Esophagus squamous epithelium (tissue), 5 donors: ENCODE measurements around the gene GZMM. TPM values are rescaled to one million over a fixed set of nuclear protein-coding genes. Genes with fewer than 3 reads are reported as not detected.

ENCODE experiments used
- DNase-seq: peaks from one replicate; lab custom pipeline; 2025; lab: John Stamatoyannopoulos, UW
- H3K27ac ChIP-seq, 4 donors: fragments of 200-600 bp; sonication (generic); one replicate each; pipeline ENCODE4 v1.5.1; 2016 to 2019; ENCODE audit warnings: mild to moderate bottlenecking in 1 of 4
- H3K27me3 ChIP-seq, 4 donors: fragments of 200-600 bp; sonication (generic); 1 replicate in 3 of 4; 2 replicates in 1 of 4; pipeline versions ENCODE4 v1.5.1 to v1.6.0; 2017 to 2021; ENCODE audit warnings: antibody characterized with exemption in 1 of 4
- H3K36me3 ChIP-seq, 3 donors: fragments of 200-600 bp; sonication (generic); one replicate each; pipeline ENCODE4 v1.5.1; 2016 to 2019
- H3K4me1 ChIP-seq, 3 donors: fragments of 200-600 bp; sonication (generic); one replicate each; pipeline ENCODE4 v1.5.1; 2017 to 2019
- H3K4me3 ChIP-seq, 4 donors: fragments of 200-600 bp; sonication (generic); 1 replicate in 3 of 4; 2 replicates in 1 of 4; pipeline ENCODE4 v1.5.1; 2016 to 2019; ENCODE audit warnings: mild to moderate bottlenecking in 2 of 4, moderate library complexity in 1 of 4
- H3K9me3 ChIP-seq, 3 donors: fragments of 200-600 bp; sonication (generic); one replicate each; pipeline ENCODE4 v1.5.1; 2016 to 2019
- POLR2A ChIP-seq, 4 donors: fragments of 450-650 bp; IDR thresholded peaks; one replicate each; pipeline ENCODE4 v1.6.1; 2017; ENCODE audit warnings: antibody characterized with exemption in 4 of 4, mild to moderate bottlenecking in 4 of 4, moderate library complexity in 3 of 4
- WGBS, 2 donors: methylation state at CpG; one replicate each; pipeline ENCODE4 v1.1.5; 2018; 5-methylcytosine and 5-hydroxymethylcytosine counted together
- intact Hi-C: fragments of 100-400 bp; cut with DNase I; formaldehyde crosslinking; loops from one replicate; pipeline ENCODE4 v1.15.0; 2022
- total RNA-seq, 4 donors: library from RNA; depleted of rRNA; stranded (reverse); fragments of >200 nt; gene quantifications; one replicate each; pipeline ENCODE4 v1.1.0, GENCODE V29; 2016
- TF ChIP-seq, protein P1 (sequence below), 6 experiments: fragments of 450-650 bp in 4 of 6; fragments of 200-600 bp in 2 of 6; sonication (generic) in 2 of 6; IDR thresholded peaks; one replicate each; pipeline ENCODE4 v1.5.1; 2016 to 2019; ENCODE audit warnings: antibody characterized with exemption in 6 of 6, mild to moderate bottlenecking in 4 of 6, moderate library complexity in 4 of 6
- donor health status: DM: yes; HTN: yes; CAD: no.

The GZMM gene
- total RNA-seq, 4 donors from 2014 or later: 0.48 to 0.95 (median 0.57) TPM; not detected in 1

GRCh38 chr19:576768-577438 lies 33.0 kb downstream of the GZMM start:
- H3K27me3 ChIP-seq: no peaks in the 10 kb centered on the region

GRCh38 chr19:577439-578392 lies 33.9 kb downstream of the GZMM start:
- intact Hi-C loops: no loop called here
- Histone ChIP-seq H3K27me3 (no peaks in the 10 kb centered on the region), H3K4me1 (peaks cover 31 to 66% (median 39%) of the 10 kb centered on the region in 3 donors), H3K4me3 (no peak overlapping the region), H3K9me3 (no peaks in the 10 kb centered on the region), H3K36me3 (peaks cover 28 to 55% (median 29%) of the 10 kb centered on the region in 3 donors), H3K27ac (no peak overlapping the region)
- 84 to 91% methylated on average over 7 to 34 of the region's 66 CpGs for WGBS, 2 donors
- DNase-seq: no peak
- TF ChIP-seq POLR2A (IDR thresholded peaks at IDR 0.05): no peak
- TF ChIP-seq, protein P1, sequence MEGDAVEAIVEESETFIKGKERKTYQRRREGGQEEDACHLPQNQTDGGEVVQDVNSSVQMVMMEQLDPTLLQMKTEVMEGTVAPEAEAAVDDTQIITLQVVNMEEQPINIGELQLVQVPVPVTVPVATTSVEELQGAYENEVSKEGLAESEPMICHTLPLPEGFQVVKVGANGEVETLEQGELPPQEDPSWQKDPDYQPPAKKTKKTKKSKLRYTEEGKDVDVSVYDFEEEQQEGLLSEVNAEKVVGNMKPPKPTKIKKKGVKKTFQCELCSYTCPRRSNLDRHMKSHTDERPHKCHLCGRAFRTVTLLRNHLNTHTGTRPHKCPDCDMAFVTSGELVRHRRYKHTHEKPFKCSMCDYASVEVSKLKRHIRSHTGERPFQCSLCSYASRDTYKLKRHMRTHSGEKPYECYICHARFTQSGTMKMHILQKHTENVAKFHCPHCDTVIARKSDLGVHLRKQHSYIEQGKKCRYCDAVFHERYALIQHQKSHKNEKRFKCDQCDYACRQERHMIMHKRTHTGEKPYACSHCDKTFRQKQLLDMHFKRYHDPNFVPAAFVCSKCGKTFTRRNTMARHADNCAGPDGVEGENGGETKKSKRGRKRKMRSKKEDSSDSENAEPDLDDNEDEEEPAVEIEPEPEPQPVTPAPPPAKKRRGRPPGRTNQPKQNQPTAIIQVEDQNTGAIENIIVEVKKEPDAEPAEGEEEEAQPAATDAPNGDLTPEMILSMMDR (IDR thresholded peaks at IDR 0.05): no peak

More at GRCh38 chr19:576768-577438, 33.0 kb downstream of the GZMM start:
- intact Hi-C loops: no loop called here
- H3K4me1 ChIP-seq: peaks cover 31 to 68% (median 39%) of the 10 kb centered on the region in 3 donors
- no peak overlapping the region for H3K27ac ChIP-seq
- WGBS, 2 donors: 59 to 83% methylated on average over 11 to 14 of the region's 28 CpGs
- TF ChIP-seq, protein P1 (IDR thresholded peaks at IDR 0.05): no peak
- TF ChIP-seq POLR2A (IDR thresholded peaks at IDR 0.05): no peak
- H3K9me3 ChIP-seq: no peaks in the 10 kb centered on the region
- H3K4me3 ChIP-seq: no peak overlapping the region
- DNase-seq: no peak
- H3K36me3 ChIP-seq: peaks cover 20 to 47% (median 22%) of the 10 kb centered on the region in 3 donors

GRCh38 chr19:579111-579841 lies 35.4 kb downstream of the GZMM start:
- DNase-seq: no peak
- H3K9me3 ChIP-seq: no peaks in the 10 kb centered on the region
- H3K4me3 ChIP-seq: no peak overlapping the region
- intact Hi-C loops: no loop called here
- H3K27me3 ChIP-seq: peaks cover 0 to 7% (median 0%) of the 10 kb centered on the region in 4 donors
- no peak overlapping the region for H3K27ac ChIP-seq
- TF ChIP-seq, protein P1 (IDR thresholded peaks at IDR 0.05): no peak
- no peak for TF ChIP-seq POLR2A (IDR thresholded peaks at IDR 0.05)
- peaks cover 29 to 67% (median 35%) of the 10 kb centered on the region in 3 donors for H3K36me3 ChIP-seq
- 80% methylated on average over 5 to 9 of the region's 46 CpGs for WGBS, 2 donors
- H3K4me1 ChIP-seq: peaks cover 24 to 60% (median 29%) of the 10 kb centered on the region in 3 donors

GRCh38 chr19:579842-580155 lies 35.9 kb downstream of the GZMM start:
- no peak for TF ChIP-seq POLR2A (IDR thresholded peaks at IDR 0.05)
- TF ChIP-seq, protein P1 (IDR thresholded peaks at IDR 0.05): no peak
- H3K27me3 ChIP-seq: peaks cover 0 to 13% (median 0%) of the 10 kb centered on the region in 4 donors
- H3K9me3 ChIP-seq: no peaks in the 10 kb centered on the region
- intact Hi-C loops: no loop called here
- no peak for DNase-seq
- H3K36me3 ChIP-seq: peaks cover 29 to 67% (median 35%) of the 10 kb centered on the region in 3 donors
- peaks cover 19 to 59% (median 24%) of the 10 kb centered on the region in 3 donors for H3K4me1 ChIP-seq
- H3K27ac ChIP-seq: no peak overlapping the region
- H3K4me3 ChIP-seq: no peak overlapping the region
- WGBS, 2 donors: 96 to 100% methylated on average over 3 to 5 of the region's 11 CpGs
